DND-41 (cell line): ENCODE measurements around the gene GLRA3.

Experiments
- ATAC-seq: fragments of 200-7000 bp; cut with Tn5 transposase; 3 replicates; pipeline ENCODE4 v1.9.1; 2021; ENCODE audit warnings: low read depth; ENCODE audit not compliant: insufficient read depth
- DNase-seq: peaks from one replicate; pipeline ENCODE4 v3.0.0-alpha.2; 2020
- H2AFZ ChIP-seq: 2 replicates; pipeline ENCODE4 v1.6.0; 2012; ENCODE audit warnings: low read depth, low read length
- H3K27ac ChIP-seq: 2 replicates; pipeline ENCODE4 v1.5.1; 2012; ENCODE audit warnings: low read length, inconsistent platforms
- H3K27me3 ChIP-seq: fragments of 200-600 bp; sonication (generic); 2 replicates; pipeline ENCODE4 v1.6.0; 2012; ENCODE audit warnings: low read length, mild to moderate bottlenecking, inconsistent platforms; ENCODE audit not compliant: insufficient read depth, poor library complexity
- H3K36me3 ChIP-seq: 2 replicates; pipeline ENCODE4 v1.5.1; 2012; ENCODE audit warnings: low read length, inconsistent platforms; ENCODE audit not compliant: insufficient read depth
- H3K4me1 ChIP-seq: 2 replicates; pipeline ENCODE4 v1.5.1; 2012; ENCODE audit warnings: mild to moderate bottlenecking, low read length; ENCODE audit not compliant: insufficient read depth
- H3K4me2 ChIP-seq: 2 replicates; pipeline ENCODE4 v1.6.0; 2012; ENCODE audit warnings: mild to moderate bottlenecking, moderate library complexity, low read length, inconsistent platforms; ENCODE audit not compliant: insufficient read depth
- H3K4me3 ChIP-seq, 2 experiments: fragments of 200-600 bp in 1 of 2; shearing (Covaris generic) in 1 of 2; 2 replicates each; pipeline ENCODE4 v1.5.1; 2012 to 2016; ENCODE audit warnings: inconsistent platforms in 2 of 2, low read length in 2 of 2, mild to moderate bottlenecking in 2 of 2, low read depth in 1 of 2, moderate library complexity in 1 of 2
- H3K79me2 ChIP-seq: 2 replicates; pipeline ENCODE4 v1.6.0; 2012; ENCODE audit warnings: low read length, inconsistent platforms; ENCODE audit not compliant: insufficient read depth
- H3K9ac ChIP-seq: 2 replicates; pipeline ENCODE4 v1.6.0; 2012; ENCODE audit warnings: low read depth, mild to moderate bottlenecking, inconsistent platforms, low read length, moderate library complexity
- H3K9me3 ChIP-seq: 2 replicates; pipeline ENCODE4 v1.5.1; 2012; ENCODE audit warnings: low read length, moderate library complexity, mild to moderate bottlenecking, inconsistent platforms; ENCODE audit not compliant: insufficient read depth, severe bottlenecking
- H4K20me1 ChIP-seq: 2 replicates; pipeline ENCODE4 v1.6.0; 2012; ENCODE audit warnings: low read length; ENCODE audit not compliant: insufficient read depth
- EZH2 ChIP-seq: IDR thresholded peaks from 3 replicates; pipeline ENCODE4 v1.6.1; 2012; ENCODE audit warnings: borderline replicate concordance, low read depth, mild to moderate bottlenecking, moderate library complexity, low read length, inconsistent platforms; ENCODE audit not compliant: severe bottlenecking
- TF ChIP-seq, protein P1 (sequence below): IDR thresholded peaks from 2 replicates; pipeline ENCODE4 v1.5.1; 2012; ENCODE audit warnings: borderline replicate concordance, low read length, moderate library complexity, mild to moderate bottlenecking; ENCODE audit not compliant: poor library complexity, severe bottlenecking; ENCODE audit errors: extremely low read depth

The GLRA3 gene

DNA sequence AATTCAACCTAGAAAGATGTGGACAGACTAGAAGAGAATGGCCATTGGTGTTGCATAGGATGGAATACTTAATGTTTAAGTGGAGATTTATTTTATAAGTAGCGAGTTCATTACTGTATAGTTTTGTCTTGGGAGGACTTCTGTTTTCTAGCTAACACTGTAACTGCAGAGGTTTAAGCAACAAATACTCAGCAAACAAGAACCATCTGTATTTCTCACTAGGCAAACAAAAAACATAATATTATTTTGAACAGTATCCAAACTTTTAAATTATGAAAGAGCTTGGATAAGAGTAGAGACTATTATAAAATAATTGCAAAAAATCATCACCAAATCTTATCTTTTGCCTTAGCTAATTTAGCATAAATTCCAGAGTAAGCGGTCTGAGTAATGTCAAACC lies 121.1 kb downstream of the GLRA3 start:
- no peak overlapping the region for H3K9ac ChIP-seq
- DNase-seq: no peak
- H3K4me3 ChIP-seq: no peak overlapping the region
- H3K36me3 ChIP-seq: no peaks in the 10 kb centered on the region
- H4K20me1 ChIP-seq: no peaks in the 10 kb centered on the region
- H2AFZ ChIP-seq: no peak overlapping the region
- H3K27ac ChIP-seq: no peak overlapping the region
- ATAC-seq: no peak
- no peaks in the 10 kb centered on the region for H3K79me2 ChIP-seq
- no peaks in the 10 kb centered on the region for H3K27me3 ChIP-seq
- no peaks in the 10 kb centered on the region for H3K9me3 ChIP-seq
- no peak overlapping the region for H3K4me2 ChIP-seq
- TF ChIP-seq, protein P1, sequence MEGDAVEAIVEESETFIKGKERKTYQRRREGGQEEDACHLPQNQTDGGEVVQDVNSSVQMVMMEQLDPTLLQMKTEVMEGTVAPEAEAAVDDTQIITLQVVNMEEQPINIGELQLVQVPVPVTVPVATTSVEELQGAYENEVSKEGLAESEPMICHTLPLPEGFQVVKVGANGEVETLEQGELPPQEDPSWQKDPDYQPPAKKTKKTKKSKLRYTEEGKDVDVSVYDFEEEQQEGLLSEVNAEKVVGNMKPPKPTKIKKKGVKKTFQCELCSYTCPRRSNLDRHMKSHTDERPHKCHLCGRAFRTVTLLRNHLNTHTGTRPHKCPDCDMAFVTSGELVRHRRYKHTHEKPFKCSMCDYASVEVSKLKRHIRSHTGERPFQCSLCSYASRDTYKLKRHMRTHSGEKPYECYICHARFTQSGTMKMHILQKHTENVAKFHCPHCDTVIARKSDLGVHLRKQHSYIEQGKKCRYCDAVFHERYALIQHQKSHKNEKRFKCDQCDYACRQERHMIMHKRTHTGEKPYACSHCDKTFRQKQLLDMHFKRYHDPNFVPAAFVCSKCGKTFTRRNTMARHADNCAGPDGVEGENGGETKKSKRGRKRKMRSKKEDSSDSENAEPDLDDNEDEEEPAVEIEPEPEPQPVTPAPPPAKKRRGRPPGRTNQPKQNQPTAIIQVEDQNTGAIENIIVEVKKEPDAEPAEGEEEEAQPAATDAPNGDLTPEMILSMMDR: no peak
- TF ChIP-seq EZH2: no peak
- H3K4me1 ChIP-seq: no peaks in the 10 kb centered on the region

DNA sequence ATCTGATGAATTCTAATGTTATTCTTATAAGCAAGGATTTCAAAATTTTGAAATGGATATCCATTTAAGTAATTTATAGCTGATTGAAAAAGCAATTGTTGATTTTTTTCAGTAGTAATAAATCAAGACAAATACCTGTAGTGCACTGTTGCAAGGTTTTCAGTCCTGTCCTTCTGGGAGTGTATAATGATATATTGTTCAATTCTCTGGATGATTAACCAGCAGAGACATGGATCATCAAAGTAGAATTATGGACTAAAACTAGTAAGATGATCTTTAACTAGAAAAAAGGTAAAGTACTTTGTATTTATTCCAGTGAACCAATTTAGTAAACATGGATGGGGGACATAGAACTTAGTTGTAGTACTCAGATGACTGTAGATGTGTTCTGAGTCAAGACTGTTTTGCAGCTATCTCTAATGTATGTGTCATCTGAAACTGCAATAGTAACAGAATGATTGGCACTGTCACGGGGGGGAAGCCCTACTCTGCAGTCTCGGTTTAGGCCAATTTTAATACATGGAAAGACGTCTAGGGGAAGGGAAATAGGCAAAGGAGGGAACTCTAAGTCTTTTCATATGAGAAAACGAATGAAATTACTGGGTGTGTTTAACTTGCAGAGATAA lies 121.9 kb downstream of the GLRA3 start:
- Histone ChIP-seq H3K4me2 (no peak overlapping the region), H3K79me2 (no peaks in the 10 kb centered on the region), H3K4me3 (no peak overlapping the region), H3K36me3 (no peaks in the 10 kb centered on the region), H3K27me3 (no peaks in the 10 kb centered on the region), H3K4me1 (no peaks in the 10 kb centered on the region), H3K9me3 (no peaks in the 10 kb centered on the region), H3K9ac (no peak overlapping the region), H2AFZ (no peak overlapping the region), H4K20me1 (no peaks in the 10 kb centered on the region), H3K27ac (no peak overlapping the region)
- no peak for TF ChIP-seq EZH2
- TF ChIP-seq, protein P1: no peak
- ATAC-seq: no peak
- DNase-seq: no peak

- Histone ChIP-seq H3K4me1 (no peaks in the 10 kb centered on the region), H4K20me1 (no peaks in the 10 kb centered on the region), H3K79me2 (no peaks in the 10 kb centered on the region), H3K27me3 (no peaks in the 10 kb centered on the region), H3K27ac (no peak overlapping the region), H2AFZ (no peak overlapping the region), H3K9ac (no peak overlapping the region), H3K4me3 (no peak overlapping the region), H3K9me3 (no peaks in the 10 kb centered on the region), H3K4me2 (no peak overlapping the region), H3K36me3 (no peaks in the 10 kb centered on the region)
- TF ChIP-seq, protein P1: no peak
- TF ChIP-seq EZH2: no peak
- no peak for ATAC-seq
- no peak for DNase-seq
Measured at GRCh38 chr4:174702979-174703478, 126.0 kb downstream of the GLRA3 start.
